Thoracic aorta (tissue), 2 donors: ENCODE results near the gene MRPL42. TPM values are rescaled to one million over a fixed set of nuclear protein-coding genes. Genes with fewer than 3 reads are reported as not detected.

Source experiments
- ATAC-seq: fragments of 150-250 bp; one replicate; pipeline ENCODE4 v1.8.0; 2017; ENCODE audit warnings: low read depth; ENCODE audit not compliant: insufficient number of reproducible peaks, low FRiP score
- DNase-seq: peaks from one replicate; pipeline ENCODE4 v3.0.0-alpha.2; 2020; ENCODE audit warnings: low spot score
- H3K27ac ChIP-seq, 2 donors: fragments of 200-600 bp; sonication (generic); 1 replicate in 1 of 2; 2 replicates in 1 of 2; pipeline ENCODE4 v1.5.1; 2016; ENCODE audit warnings: mild to moderate bottlenecking in 2 of 2, moderate library complexity in 2 of 2
- H3K27me3 ChIP-seq: fragments of 200-600 bp; sonication (generic); replicated peaks from 2 replicates; pipeline ENCODE4 v1.6.0; 2016; ENCODE audit warnings: mild to moderate bottlenecking; ENCODE audit not compliant: insufficient read depth
- H3K36me3 ChIP-seq: fragments of 200-600 bp; sonication (generic); one replicate; pipeline ENCODE4 v1.5.1; 2016
- H3K4me1 ChIP-seq, 2 donors: fragments of 200-600 bp; sonication (generic); 1 replicate in 1 of 2; 2 replicates in 1 of 2; pipeline versions ENCODE4 v1.5.1 to v1.6.0; 2016; ENCODE audit warnings: low read depth in 2 of 2, mild to moderate bottlenecking in 1 of 2; ENCODE audit not compliant: control insufficient read depth in 1 of 2
- H3K4me3 ChIP-seq: fragments of 200-600 bp; sonication (generic); 2 replicates; pipeline ENCODE4 v1.5.1; 2016; ENCODE audit warnings: mild to moderate bottlenecking
- H3K9me3 ChIP-seq: fragments of 200-600 bp; sonication (generic); 2 replicates; pipeline ENCODE4 v1.5.1; 2016
- CTCF ChIP-seq: fragments of 200-600 bp; sonication (generic); IDR thresholded peaks from one replicate; pipeline ENCODE4 v1.5.1; 2019; ENCODE audit warnings: antibody characterized with exemption
- total RNA-seq, 2 donors: library from RNA; depleted of rRNA; stranded (reverse); fragments of >200 nt; gene quantifications; one replicate each; pipeline versions ENCODE4 v1.1.0 to v1.2.3, GENCODE V29; 2016

MRPL42 gene
- total RNA-seq = 10 to 100 TPM; 25.0 to 71.2 TPM

- H3K36me3 ChIP-seq = no peaks in the 10 kb centered on the region
- no peaks in the 10 kb centered on the region for H3K9me3 ChIP-seq
- H3K4me1 ChIP-seq = peaks cover 13 to 18% of the 10 kb centered on the region in 2 donors
- DNase-seq (peak; percentile 76), ATAC-seq (peak; percentile 88)
- H3K4me3 ChIP-seq = peak within 1 kb of the TSS; percentile 93
- H3K27me3 ChIP-seq = no peaks in the 10 kb centered on the region
- H3K27ac ChIP-seq = peak within 1 kb of the TSS; percentile 77 to 83
- peak; percentile 67 for TF ChIP-seq CTCF
These were observed at the start of gene MRPL42 for GRCh38 chr12:93467351-93468007. TSS of gene MRPL42 (plus strand) at chr12:93467514. CDS start at chr12:93469286, 1,772 bp downstream.

GRCh38 chr12:93417967-93418480 lies 49.3 kb upstream of the MRPL42 start:
- Histone ChIP-seq H3K4me3 (no peak overlapping the region), H3K36me3 (no peaks in the 10 kb centered on the region), H3K9me3 (no peaks in the 10 kb centered on the region), H3K27ac (no peak overlapping the region), H3K27me3 (no peaks in the 10 kb centered on the region), H3K4me1 (peaks cover 22 to 41% of the 10 kb centered on the region in 2 donors)
- TF ChIP-seq CTCF = no peak
- no peak for DNase-seq
- no peak for ATAC-seq

- H3K4me1 ChIP-seq = peaks cover 23 to 43% of the 10 kb centered on the region in 2 donors
- H3K27ac ChIP-seq = peak overlapping the region in 1 of 2 donors; percentile 16
- H3K9me3 ChIP-seq = no peaks in the 10 kb centered on the region
- TF ChIP-seq CTCF = peak; percentile 68
- DNase-seq (no peak), ATAC-seq (peak; percentile 62)
- no peaks in the 10 kb centered on the region for H3K36me3 ChIP-seq
- peak overlapping the region; percentile 53 for H3K4me3 ChIP-seq
- no peaks in the 10 kb centered on the region for H3K27me3 ChIP-seq
These were observed 47.8 kb upstream of the MRPL42 start for GRCh38 chr12:93419388-93420034.

- Histone ChIP-seq H3K36me3 (no peaks in the 10 kb centered on the region), H3K4me3 (no peak overlapping the region), H3K9me3 (no peaks in the 10 kb centered on the region), H3K27me3 (no peaks in the 10 kb centered on the region), H3K27ac (no peak overlapping the region), H3K4me1 (peaks cover 25 to 46% of the 10 kb centered on the region in 2 donors)
- DNase-seq = no peak
- no peak for ATAC-seq
- no peak for TF ChIP-seq CTCF
These were observed 45.3 kb upstream of the MRPL42 start for GRCh38 chr12:93422050-93422449.

DNA sequence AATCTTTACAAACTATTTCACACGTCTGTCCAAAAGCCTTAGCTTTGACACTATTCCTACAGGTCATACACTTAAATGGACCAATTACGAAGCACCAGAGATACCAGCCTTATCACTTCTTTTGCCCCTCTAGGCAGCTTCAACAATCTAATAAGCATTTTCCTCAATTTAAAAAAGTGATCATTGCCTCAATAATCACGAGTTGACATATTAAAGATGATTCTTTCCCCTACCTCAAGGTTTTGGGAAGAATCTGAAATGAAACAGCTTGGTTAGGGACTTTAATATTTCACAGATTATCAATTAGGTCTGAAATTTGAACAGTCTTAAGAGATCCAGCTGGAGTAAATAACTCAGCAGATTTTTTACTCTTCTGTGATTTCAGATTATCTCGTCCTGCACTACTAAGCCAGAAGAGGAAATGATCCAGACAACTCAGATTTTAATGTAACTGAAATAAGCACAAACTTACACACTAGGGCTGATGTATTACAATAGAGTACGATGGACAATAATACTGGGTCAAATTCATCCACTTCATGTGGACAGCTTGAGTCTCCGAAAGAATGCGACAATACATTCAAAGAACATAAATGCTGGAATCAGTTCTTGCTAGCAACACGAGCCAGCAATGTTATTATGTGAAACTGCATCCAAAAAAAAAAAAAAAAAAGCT lies 41.4 kb upstream of the MRPL42 start:
- H3K4me3 ChIP-seq = peak overlapping the region; percentile 23
- no peaks in the 10 kb centered on the region for H3K36me3 ChIP-seq
- H3K9me3 ChIP-seq = no peaks in the 10 kb centered on the region
- DNase-seq (no peak), ATAC-seq (no peak)
- peaks cover 29 to 71% of the 10 kb centered on the region in 2 donors for H3K4me1 ChIP-seq
- H3K27me3 ChIP-seq = no peaks in the 10 kb centered on the region
- TF ChIP-seq CTCF = no peak
- peak overlapping the region; percentile 20 to 59 for H3K27ac ChIP-seq
